ENCODE measurements around the gene RBFOX2.
"Not testable (repeated sequence)": the region's sequence is repeated elsewhere in the genome, so short reads cannot be mapped to it uniquely, and the experiment has no call there.

The RBFOX2 gene

GRCh38 chr22:36022697-36023096 lies 5.9 kb downstream of the RBFOX2 start:
- no peak for FAIRE-seq

GRCh38 chr22:36022162-36022561 lies 6.5 kb downstream of the RBFOX2 start:
- FAIRE-seq (no peak), DNase-seq (ENCODE audit: insufficient read length, low spot score) (no peak)
- TF ChIP-seq POLR2A (IDR thresholded peaks at IDR 0.05; ENCODE audit: low read depth, low read length), result no peak

More at GRCh38 chr22:36022697-36023096, 5.9 kb downstream of the RBFOX2 start:
- TF ChIP-seq POLR2A (IDR thresholded peaks at IDR 0.05; ENCODE audit: low read depth, low read length), result no peak
- DNase-seq (ENCODE audit: insufficient read length, low spot score), result no peak

- FAIRE-seq (no peak), DNase-seq (ENCODE audit: insufficient read length, low spot score) (no peak)
- TF ChIP-seq POLR2A (IDR thresholded peaks at IDR 0.05; ENCODE audit: low read depth, low read length), result no peak
Observed at GRCh38 chr22:36021606-36022153, 6.9 kb downstream of the RBFOX2 start.

- DNase-seq (ENCODE audit: insufficient read length, low spot score); FAIRE-seq: not testable (repeated sequence)
Observed at GRCh38 chr22:36020865-36021264, 7.8 kb downstream of the RBFOX2 start.

GRCh38 chr22:36017651-36018091 lies 11.0 kb downstream of the RBFOX2 start:
- no peak for FAIRE-seq
- DNase-seq (ENCODE audit: insufficient read length, low spot score), result no peak
- TF ChIP-seq POLR2A (IDR thresholded peaks at IDR 0.05; ENCODE audit: low read depth, low read length), result no peak

GRCh38 chr22:36016684-36017083 lies 11.9 kb downstream of the RBFOX2 start:
- TF ChIP-seq POLR2A (IDR thresholded peaks at IDR 0.05; ENCODE audit: low read depth, low read length), result no peak
- DNase-seq (ENCODE audit: insufficient read length, low spot score) (no peak), FAIRE-seq (no peak)

GRCh38 chr22:36015811-36016529 lies 12.7 kb downstream of the RBFOX2 start:
- DNase-seq (ENCODE audit: insufficient read length, low spot score), result no peak
- no peak for TF ChIP-seq POLR2A (IDR thresholded peaks at IDR 0.05; ENCODE audit: low read depth, low read length)
- no peak for FAIRE-seq

- no peak for DNase-seq (ENCODE audit: insufficient read length, low spot score)
- no peak for FAIRE-seq
- no peak for TF ChIP-seq POLR2A (IDR thresholded peaks at IDR 0.05; ENCODE audit: low read depth, low read length)
Observed at GRCh38 chr22:36015155-36015810, 13.3 kb downstream of the RBFOX2 start.

GRCh38 chr22:36014546-36015074 lies 14.0 kb downstream of the RBFOX2 start:
- no peak for TF ChIP-seq POLR2A (IDR thresholded peaks at IDR 0.05; ENCODE audit: low read depth, low read length)
- FAIRE-seq (no peak), DNase-seq (ENCODE audit: insufficient read length, low spot score) (no peak)

GRCh38 chr22:36012332-36012731 lies 16.3 kb downstream of the RBFOX2 start:
- DNase-seq (ENCODE audit: insufficient read length, low spot score) (no peak), FAIRE-seq (no peak)
- TF ChIP-seq POLR2A (IDR thresholded peaks at IDR 0.05; ENCODE audit: low read depth, low read length), result no peak

- DNase-seq (ENCODE audit: insufficient read length, low spot score), result no peak
- no peak for TF ChIP-seq POLR2A (IDR thresholded peaks at IDR 0.05; ENCODE audit: low read depth, low read length)
- FAIRE-seq, result peak; percentile 89
Observed at GRCh38 chr22:36010882-36011281, 17.7 kb downstream of the RBFOX2 start.

- no peak for TF ChIP-seq POLR2A (IDR thresholded peaks at IDR 0.05; ENCODE audit: low read depth, low read length)
- FAIRE-seq, result no peak
- no peak for DNase-seq (ENCODE audit: insufficient read length, low spot score)
Observed at GRCh38 chr22:36010090-36010489, 18.5 kb downstream of the RBFOX2 start.

- no peak for FAIRE-seq
- no peak for DNase-seq (ENCODE audit: insufficient read length, low spot score)
- no peak for TF ChIP-seq POLR2A (IDR thresholded peaks at IDR 0.05; ENCODE audit: low read depth, low read length)
Observed at GRCh38 chr22:36009085-36009484, 19.5 kb downstream of the RBFOX2 start.

GRCh38 chr22:36008565-36008964 lies 20.1 kb downstream of the RBFOX2 start:
- no peak for TF ChIP-seq POLR2A (IDR thresholded peaks at IDR 0.05; ENCODE audit: low read depth, low read length)
- DNase-seq (ENCODE audit: insufficient read length, low spot score), result no peak
- FAIRE-seq, result no peak
